Astrocyte (in vitro differentiated cells and primary cell): Measurements from ENCODE around the gene GRM5. TPM values are rescaled to one million over a fixed set of nuclear protein-coding genes. Genes with fewer than 3 reads are reported as not detected.
A peak's percentile ranks its signal among the peaks of the same experiment; 100 is the strongest.
"Not testable (repeated sequence)": the region's sequence is repeated elsewhere in the genome, so short reads cannot be mapped to it uniquely, and the experiment has no call there.

Source experiments
- DNase-seq: peaks from one replicate; pipeline ENCODE4 v3.0.0-alpha.2; 2010; ENCODE audit warnings: low read depth
- FAIRE-seq: peaks from 2 replicates; lab custom pipeline; 2011; peaks lifted over from hg19 to GRCh38; lab: Jason Lieb, UNC
- H2AFZ ChIP-seq: 2 replicates; pipeline ENCODE4 v1.6.0; 2012; ENCODE audit warnings: low read depth, low read length, inconsistent platforms
- H3K27ac ChIP-seq: 2 replicates; pipeline ENCODE4 v1.5.1; 2011; ENCODE audit warnings: low read depth, low read length, inconsistent platforms
- H3K27me3 ChIP-seq: 2 replicates; pipeline ENCODE4 v1.6.0; 2011; ENCODE audit warnings: low read length, inconsistent platforms; ENCODE audit not compliant: insufficient read depth
- H3K36me3 ChIP-seq: 2 replicates; pipeline ENCODE4 v1.5.1; 2011; ENCODE audit warnings: low read length, inconsistent platforms; ENCODE audit not compliant: insufficient read depth
- H3K4me1 ChIP-seq: 2 replicates; pipeline ENCODE4 v1.5.1; 2011; ENCODE audit warnings: low read length, inconsistent platforms; ENCODE audit not compliant: insufficient read depth
- H3K4me2 ChIP-seq: 2 replicates; pipeline ENCODE4 v1.6.0; 2012; ENCODE audit warnings: low read length, inconsistent platforms
- H3K4me3 ChIP-seq: 2 replicates; pipeline ENCODE4 v1.5.1; 2011; ENCODE audit warnings: low read depth, mild to moderate bottlenecking, low read length, inconsistent platforms; ENCODE audit not compliant: insufficient read depth
- H3K79me2 ChIP-seq: 2 replicates; pipeline ENCODE4 v1.6.0; 2012; ENCODE audit warnings: mild to moderate bottlenecking, low read length, inconsistent platforms; ENCODE audit not compliant: insufficient read depth
- H3K9ac ChIP-seq: 2 replicates; pipeline ENCODE4 v1.6.0; 2012; ENCODE audit warnings: mild to moderate bottlenecking, low read length, inconsistent platforms
- H3K9me3 ChIP-seq: 2 replicates; pipeline ENCODE4 v1.5.1; 2012; ENCODE audit warnings: low read depth, mild to moderate bottlenecking, low read length, inconsistent platforms; ENCODE audit not compliant: insufficient read depth
- H4K20me1 ChIP-seq: 2 replicates; pipeline ENCODE4 v1.6.0; 2012; ENCODE audit warnings: low read length, inconsistent platforms; ENCODE audit not compliant: insufficient read depth
- H3K27ac Mint-ChIP-seq: one replicate; pipeline ENCODE4 v1.8.0; 2021; ENCODE audit warnings: mild to moderate bottlenecking, mixed read lengths; ENCODE audit not compliant: unreplicated experiment
- H3K27me3 Mint-ChIP-seq: one replicate; pipeline ENCODE4 v1.8.0; 2021; ENCODE audit warnings: low read depth, mixed read lengths; ENCODE audit not compliant: unreplicated experiment
- H3K36me3 Mint-ChIP-seq: one replicate; pipeline ENCODE4 v1.8.0; 2021; ENCODE audit warnings: low read depth, mixed read lengths; ENCODE audit not compliant: unreplicated experiment
- H3K4me1 Mint-ChIP-seq: one replicate; pipeline ENCODE4 v1.8.0; 2021; ENCODE audit warnings: low read depth, mixed read lengths; ENCODE audit not compliant: unreplicated experiment
- H3K4me3 Mint-ChIP-seq: one replicate; pipeline ENCODE4 v1.8.0; 2021; ENCODE audit warnings: mild to moderate bottlenecking, moderate library complexity, mixed read lengths; ENCODE audit not compliant: unreplicated experiment
- H3K9me3 Mint-ChIP-seq: one replicate; pipeline ENCODE4 v1.8.0; 2021; ENCODE audit warnings: mild to moderate bottlenecking, mixed read lengths; ENCODE audit not compliant: unreplicated experiment
- CTCF ChIP-seq: IDR thresholded peaks from 2 replicates; pipeline ENCODE4 v1.5.1; 2011; ENCODE audit warnings: low read depth, mild to moderate bottlenecking, inconsistent platforms, low read length, moderate library complexity; ENCODE audit not compliant: insufficient read depth
- EZH2 ChIP-seq: IDR thresholded peaks from 2 replicates; pipeline ENCODE4 v1.6.1; 2012; ENCODE audit warnings: mild to moderate bottlenecking, low read length, inconsistent platforms; ENCODE audit not compliant: insufficient read depth
- total RNA-seq: library from RNA; stranded (reverse); gene quantifications from 2 replicates; pipeline ENCODE4 v1.2.1, GENCODE V29; 2021

GRM5 gene
- total RNA-seq, 1 donor from 2014 or later: 0.30 TPM

DNA sequence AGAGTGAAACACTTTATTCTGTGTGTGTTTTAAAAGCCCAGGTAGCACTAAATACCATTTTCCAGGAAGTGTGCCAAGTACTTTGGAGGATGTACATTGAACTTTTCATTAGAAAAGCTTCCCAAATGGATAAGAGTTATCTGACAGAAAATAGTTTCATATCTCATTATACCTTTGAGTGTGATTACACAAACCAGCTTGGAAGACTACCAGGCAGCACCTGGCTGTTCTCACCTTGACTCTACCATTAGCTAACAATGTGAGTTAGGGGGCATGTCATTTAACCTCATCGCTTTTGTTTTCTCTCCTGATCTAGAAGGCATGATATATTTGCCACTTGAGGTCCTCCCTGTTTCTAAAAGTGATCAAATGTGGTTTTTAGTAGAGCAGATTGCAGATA, 50.2 kb downstream of the GRM5 start:
- Mint-ChIP-seq H3K9me3 (no peaks in the 10 kb centered on the region), H3K4me1 (peaks cover 8% of the 10 kb centered on the region), H3K27ac (no peak overlapping the region), H3K36me3 (no peaks in the 10 kb centered on the region), H3K4me3 (no peak overlapping the region), H3K27me3 (no peaks in the 10 kb centered on the region)
- peaks cover 4% of the 10 kb centered on the region for H3K4me1 ChIP-seq
- no peak overlapping the region for H2AFZ ChIP-seq
- H3K27ac ChIP-seq: no peak overlapping the region
- H4K20me1 ChIP-seq: no peaks in the 10 kb centered on the region
- H3K4me2 ChIP-seq: no peak overlapping the region
- no peaks in the 10 kb centered on the region for H3K79me2 ChIP-seq
- H3K27me3 ChIP-seq: no peaks in the 10 kb centered on the region
- H3K9me3 ChIP-seq: no peaks in the 10 kb centered on the region
- H3K36me3 ChIP-seq: no peaks in the 10 kb centered on the region
- TF ChIP-seq EZH2 (no peak), CTCF (no peak)
- FAIRE-seq: no peak
- no peak overlapping the region for H3K9ac ChIP-seq
- DNase-seq: no peak
- no peak overlapping the region for H3K4me3 ChIP-seq

DNA sequence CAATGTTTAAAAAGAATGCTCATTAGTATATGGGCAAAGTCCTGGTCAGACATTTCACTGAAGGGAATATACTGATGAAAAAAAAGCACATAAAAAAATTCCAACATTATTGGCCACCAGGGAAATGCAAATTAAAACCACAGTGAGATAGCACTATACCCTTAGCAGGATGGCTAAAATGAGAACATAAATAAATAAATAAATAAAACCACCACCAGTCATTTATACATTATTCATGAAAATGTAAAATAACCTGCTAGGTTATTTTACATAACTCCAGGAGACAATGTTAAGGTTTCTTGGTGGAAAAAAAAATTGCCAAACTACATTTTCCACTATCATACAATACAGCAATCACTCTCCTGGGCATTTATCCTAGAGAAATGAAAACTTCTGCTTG, 64.9 kb downstream of the GRM5 start:
- not testable (repeated sequence) for H4K20me1 ChIP-seq, H3K36me3 Mint-ChIP-seq

GRCh38 chr11:88979641-88980040, 86.1 kb downstream of the GRM5 start:
- Histone ChIP-seq H3K36me3 (no peaks in the 10 kb centered on the region), H3K4me1 (peaks cover 14% of the 10 kb centered on the region), H3K79me2 (no peaks in the 10 kb centered on the region), H3K9me3 (no peaks in the 10 kb centered on the region), H3K27ac (peak overlapping the region; percentile 86), H3K4me2 (peak overlapping the region; percentile 73), H2AFZ (no peak overlapping the region), H4K20me1 (no peaks in the 10 kb centered on the region), H3K4me3 (peak overlapping the region; percentile 26), H3K9ac (peak overlapping the region; percentile 76), H3K27me3 (no peaks in the 10 kb centered on the region)
- Mint-ChIP-seq H3K27me3 (no peaks in the 10 kb centered on the region), H3K4me3 (peak overlapping the region; percentile 45), H3K4me1 (peaks cover 14% of the 10 kb centered on the region), H3K36me3 (no peaks in the 10 kb centered on the region), H3K9me3 (no peaks in the 10 kb centered on the region), H3K27ac (peak overlapping the region; percentile 98)
- FAIRE-seq: peak; percentile 78
- DNase-seq: peak; percentile 86
- TF ChIP-seq CTCF: no peak
- TF ChIP-seq EZH2: no peak

More for the DNA sequence above, 64.9 kb downstream of the GRM5 start:
- H3K27me3 ChIP-seq, H3K4me1 Mint-ChIP-seq, H3K4me3 ChIP-seq, H2AFZ ChIP-seq, H3K9me3 ChIP-seq, FAIRE-seq, H3K9me3 Mint-ChIP-seq, H3K27me3 Mint-ChIP-seq, H3K4me2 ChIP-seq, H3K4me1 ChIP-seq, H3K27ac Mint-ChIP-seq, H3K27ac ChIP-seq, H3K9ac ChIP-seq, H3K79me2 ChIP-seq, DNase-seq, H3K36me3 ChIP-seq, H3K4me3 Mint-ChIP-seq: not testable (repeated sequence)

DNA sequence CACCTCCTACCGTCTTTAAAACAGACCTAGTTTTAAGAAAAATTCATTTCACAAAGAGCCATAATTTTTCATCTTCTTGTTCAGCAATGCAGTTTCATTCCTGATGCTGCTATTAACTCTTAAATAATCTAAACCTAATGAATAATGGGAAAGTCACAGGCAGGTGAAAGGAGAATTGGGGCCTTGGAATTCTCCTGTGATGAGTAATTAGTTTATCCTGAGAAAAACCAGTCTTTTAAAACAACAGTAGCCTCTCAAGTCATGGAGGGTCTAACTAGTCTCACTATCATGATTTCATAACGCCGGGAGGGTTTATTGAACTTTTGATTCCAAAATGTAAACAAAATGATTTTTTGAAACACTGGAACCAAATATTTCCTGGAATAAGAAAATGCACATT, 86.8 kb downstream of the GRM5 start:
- not testable (repeated sequence) for H3K27me3 Mint-ChIP-seq, H3K4me3 Mint-ChIP-seq, H3K36me3 Mint-ChIP-seq, H3K9me3 ChIP-seq, H3K36me3 ChIP-seq, H3K79me2 ChIP-seq, H3K27me3 ChIP-seq, H2AFZ ChIP-seq, H4K20me1 ChIP-seq, H3K9me3 Mint-ChIP-seq, H3K4me3 ChIP-seq
- peak overlapping the region; percentile 98 for H3K27ac Mint-ChIP-seq
- peaks cover 14% of the 10 kb centered on the region for H3K4me1 Mint-ChIP-seq
- Histone ChIP-seq H3K27ac (peak overlapping the region; percentile 86), H3K4me1 (peaks cover 14% of the 10 kb centered on the region), H3K9ac (peak overlapping the region; percentile 76), H3K4me2 (peak overlapping the region; percentile 73)
- peak; percentile 76 for FAIRE-seq
- DNase-seq: peak; percentile 44

- H3K36me3 Mint-ChIP-seq, H3K27ac ChIP-seq, FAIRE-seq, H3K4me2 ChIP-seq, H3K27me3 ChIP-seq, H3K4me3 ChIP-seq, H3K9ac ChIP-seq, H3K9me3 Mint-ChIP-seq, H3K36me3 ChIP-seq, H3K27ac Mint-ChIP-seq, H2AFZ ChIP-seq, H3K79me2 ChIP-seq, H3K9me3 ChIP-seq, H4K20me1 ChIP-seq, H3K4me3 Mint-ChIP-seq, H3K27me3 Mint-ChIP-seq: not testable (repeated sequence)
- peaks cover 14% of the 10 kb centered on the region for H3K4me1 Mint-ChIP-seq
- peak; percentile 0 for DNase-seq
- peaks cover 14% of the 10 kb centered on the region for H3K4me1 ChIP-seq
These were observed 90.3 kb downstream of the GRM5 start for GRCh38 chr11:88975441-88975840.
